HG03432 (cell line): ENCODE data around the gene CAP2.

ENCODE experiments used
- ATAC-seq: cut with Tn5 transposase; IDR thresholded peaks from one replicate; pipeline ENCODE4 v1.9.1; 2021; ENCODE audit warnings: mild to moderate bottlenecking, moderate library complexity; ENCODE audit not compliant: unreplicated experiment

CAP2 gene, protein sequence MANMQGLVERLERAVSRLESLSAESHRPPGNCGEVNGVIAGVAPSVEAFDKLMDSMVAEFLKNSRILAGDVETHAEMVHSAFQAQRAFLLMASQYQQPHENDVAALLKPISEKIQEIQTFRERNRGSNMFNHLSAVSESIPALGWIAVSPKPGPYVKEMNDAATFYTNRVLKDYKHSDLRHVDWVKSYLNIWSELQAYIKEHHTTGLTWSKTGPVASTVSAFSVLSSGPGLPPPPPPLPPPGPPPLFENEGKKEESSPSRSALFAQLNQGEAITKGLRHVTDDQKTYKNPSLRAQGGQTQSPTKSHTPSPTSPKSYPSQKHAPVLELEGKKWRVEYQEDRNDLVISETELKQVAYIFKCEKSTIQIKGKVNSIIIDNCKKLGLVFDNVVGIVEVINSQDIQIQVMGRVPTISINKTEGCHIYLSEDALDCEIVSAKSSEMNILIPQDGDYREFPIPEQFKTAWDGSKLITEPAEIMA

DNA sequence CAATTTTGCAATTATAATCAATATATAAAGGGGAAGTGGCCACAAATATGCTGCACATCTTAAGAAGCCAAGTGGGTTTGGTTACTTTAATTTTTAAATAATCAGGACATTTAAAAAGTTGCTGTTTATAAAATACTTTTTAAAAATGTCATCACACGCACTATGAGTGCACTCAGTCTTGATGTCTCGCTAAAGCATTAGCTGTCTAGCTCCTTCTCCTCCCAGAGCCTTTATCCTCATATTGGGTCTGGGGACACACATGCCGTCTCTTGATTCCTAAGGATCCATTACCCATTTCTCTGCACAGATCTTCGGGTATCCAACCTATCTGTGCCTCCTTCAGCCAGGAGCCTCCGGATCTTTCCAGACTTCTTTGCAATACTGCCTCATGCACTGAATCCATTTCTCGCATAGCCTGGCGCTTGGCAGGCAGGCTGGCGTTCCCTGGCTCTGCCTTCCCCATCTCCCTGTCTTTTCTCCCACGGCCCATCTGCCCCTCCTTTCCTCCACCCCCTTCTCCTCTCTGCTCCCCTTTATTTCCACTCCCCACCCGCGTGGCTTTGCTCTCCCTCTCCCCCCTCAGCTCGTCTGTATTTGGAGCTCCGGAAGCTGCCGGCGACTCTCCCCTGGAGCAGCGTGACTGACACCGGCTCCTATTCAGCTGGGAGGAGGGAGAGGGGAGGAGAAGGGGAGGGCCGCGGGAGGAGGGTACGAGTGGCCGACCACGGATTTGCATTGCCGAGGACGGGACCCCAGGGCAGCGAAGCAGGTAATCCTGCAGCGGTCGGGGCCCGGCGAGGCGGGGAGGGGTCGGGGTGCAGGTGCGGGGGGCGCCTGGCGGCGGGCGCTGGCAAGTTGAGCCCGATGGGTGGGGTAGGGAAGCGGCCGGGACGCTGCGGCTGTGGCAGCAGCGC, at the start of gene CAP2:
CAP2 (plus strand) TSS at position 618 of the 914 bp plus-strand sequence. CDS start 27,961 bp downstream, outside the sequence.
- ATAC-seq = no peak

- no peak for ATAC-seq
Observed at GRCh38 chr6:17347012-17347411, 46.4 kb upstream of the CAP2 start.

DNA sequence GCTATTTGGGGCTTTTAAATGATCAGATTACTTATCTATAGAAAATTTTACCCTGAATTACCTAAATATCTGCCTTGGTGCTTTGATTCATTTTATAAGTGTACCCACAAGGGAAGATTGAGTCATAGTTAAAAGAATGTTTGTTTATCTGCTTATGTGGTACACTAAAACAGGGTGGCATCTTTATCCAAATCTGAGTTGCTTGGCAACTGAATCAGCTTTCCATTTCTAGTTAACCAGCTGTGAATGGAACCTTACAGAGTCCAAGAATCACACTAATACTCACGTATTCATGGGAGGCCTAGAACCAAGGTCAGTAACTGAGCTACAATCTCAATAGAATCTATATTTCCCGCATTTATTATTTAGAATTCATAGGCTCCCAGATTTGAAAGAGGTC, 44.0 kb upstream of the CAP2 start:
- no peak for ATAC-seq

GRCh38 chr6:17352302-17352701, 41.1 kb upstream of the CAP2 start:
- no peak for ATAC-seq

- no peak for ATAC-seq
Observed at GRCh38 chr6:17353440-17354175, 39.8 kb upstream of the CAP2 start.

DNA sequence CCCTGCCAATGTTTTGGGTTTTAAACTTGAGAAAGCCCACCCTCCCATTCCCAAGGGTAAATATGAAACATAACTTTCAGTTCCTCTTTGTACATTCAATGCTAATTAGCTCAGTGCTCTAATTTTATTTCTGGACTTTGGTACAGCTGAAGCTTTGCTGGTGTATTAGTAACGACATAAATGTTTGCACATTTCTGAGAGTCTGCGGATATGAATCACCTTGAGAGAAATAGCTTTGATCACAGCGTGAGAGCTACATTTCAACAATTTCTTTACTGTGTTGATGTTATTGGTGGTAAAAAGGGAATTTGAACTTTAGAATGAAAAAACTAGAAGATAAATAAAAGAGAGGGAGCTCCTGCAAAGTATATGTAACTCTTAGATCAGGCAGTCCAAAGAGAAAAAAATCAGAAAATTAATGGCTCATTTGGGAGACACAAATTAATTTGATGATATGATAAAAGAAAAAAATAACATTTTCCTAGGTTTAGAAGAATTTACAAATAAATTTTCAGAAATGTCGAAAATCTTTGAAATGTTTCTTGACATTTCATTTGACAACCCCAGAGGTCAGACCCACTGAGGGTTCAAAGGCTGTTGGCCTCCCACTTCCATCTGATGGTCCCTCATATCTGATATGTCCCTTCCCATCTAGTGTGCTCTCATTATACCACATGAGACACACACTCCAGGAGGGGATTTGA, 38.5 kb upstream of the CAP2 start:
- no peak for ATAC-seq

DNA sequence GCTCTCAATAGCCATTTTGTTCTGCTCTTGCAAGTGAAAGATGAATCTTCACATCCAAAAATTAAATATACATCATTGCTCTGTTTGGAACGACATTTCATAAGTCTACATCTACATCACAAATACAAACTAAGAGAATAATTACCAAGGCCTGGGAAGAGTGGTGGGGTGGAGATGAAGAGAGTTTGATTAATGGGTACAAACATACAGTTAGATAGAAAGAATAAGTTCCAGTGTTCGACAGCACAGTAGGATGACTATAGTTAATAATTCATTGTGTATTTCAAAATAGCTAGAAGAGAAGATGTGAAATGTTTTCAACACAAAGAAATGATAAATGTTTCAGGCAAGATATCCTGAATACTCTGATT, 38.0 kb upstream of the CAP2 start:
- no peak for ATAC-seq

DNA sequence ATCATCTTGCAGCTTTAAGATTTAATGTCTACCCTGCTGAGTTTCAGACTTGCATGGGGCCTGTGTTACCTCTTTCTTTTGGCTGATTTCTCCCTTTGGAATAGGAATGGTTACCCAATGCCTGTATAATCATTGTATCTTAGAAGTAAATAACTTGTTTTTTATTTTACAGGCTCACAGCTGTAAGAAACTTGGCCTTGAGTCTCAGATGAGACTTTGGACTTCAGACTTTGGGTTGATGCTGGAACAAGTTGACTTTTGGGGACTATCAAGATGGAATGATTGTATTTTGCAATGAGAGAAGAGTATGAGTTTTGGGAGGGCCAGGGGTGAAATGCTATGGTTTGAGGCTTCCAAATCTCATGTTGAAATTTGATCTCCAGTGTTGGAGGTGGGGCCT, 34.9 kb upstream of the CAP2 start:
- no peak for ATAC-seq

DNA sequence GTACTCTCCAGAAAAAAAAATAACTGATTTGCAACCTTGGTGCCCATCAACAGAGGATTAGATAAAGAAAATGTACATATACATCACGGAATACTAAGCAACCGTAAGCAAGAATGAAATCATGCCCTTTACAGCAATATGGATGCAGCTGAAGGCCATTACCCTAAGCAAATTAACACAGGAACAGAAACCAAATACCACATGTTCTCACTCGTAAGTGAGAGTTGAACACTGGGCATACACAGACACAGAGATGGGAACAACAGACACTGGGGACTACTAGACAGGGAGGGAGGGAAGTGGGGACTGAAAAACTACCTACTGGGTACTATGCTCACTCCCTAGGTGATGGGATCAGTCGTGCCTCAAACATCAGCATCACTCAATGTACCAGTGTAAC, 32.8 kb upstream of the CAP2 start:
- no peak for ATAC-seq

DNA sequence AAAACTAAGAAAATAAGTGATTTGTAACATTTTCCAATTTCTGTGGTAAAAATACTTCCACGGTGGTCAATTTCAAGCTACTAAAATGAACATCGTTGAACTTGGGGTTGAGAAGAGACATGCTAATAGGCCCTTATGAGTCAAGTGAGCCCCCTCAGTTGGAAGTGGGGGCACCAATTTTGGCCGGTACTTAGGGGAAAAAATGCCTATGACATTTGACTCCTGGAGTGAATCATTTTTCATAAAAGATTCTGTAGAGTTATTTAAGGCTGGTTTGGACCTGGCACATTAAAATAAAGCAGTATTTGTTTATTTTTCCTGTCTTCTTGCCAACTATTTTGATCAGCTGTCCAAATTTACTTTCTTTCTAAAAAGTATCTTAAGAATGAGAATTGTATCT, 32.4 kb upstream of the CAP2 start:
- no peak for ATAC-seq

DNA sequence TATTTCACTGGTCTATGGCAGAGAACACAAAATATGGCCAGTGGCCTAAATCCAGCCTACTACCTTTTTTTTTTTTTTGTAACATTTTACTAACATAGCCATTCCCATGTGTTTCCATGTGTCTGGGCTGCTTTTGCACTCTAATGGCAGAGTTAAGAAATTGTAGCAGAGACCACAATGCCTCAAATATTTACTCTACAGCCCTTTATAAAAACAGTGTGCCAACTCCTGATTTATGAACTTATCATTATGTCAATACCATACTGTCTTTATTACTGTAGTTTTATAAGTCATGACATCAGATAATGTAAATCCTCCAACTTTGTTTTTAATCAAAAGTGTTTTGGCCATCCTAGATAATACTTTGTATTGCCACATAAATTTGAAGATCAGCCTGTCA, 27.4 kb upstream of the CAP2 start:
- ATAC-seq = no peak

- ATAC-seq = no peak
Observed at GRCh38 chr6:17367868-17368267, 25.5 kb upstream of the CAP2 start.

GRCh38 chr6:17381424-17382147, 11.8 kb upstream of the CAP2 start:
- no peak for ATAC-seq

DNA sequence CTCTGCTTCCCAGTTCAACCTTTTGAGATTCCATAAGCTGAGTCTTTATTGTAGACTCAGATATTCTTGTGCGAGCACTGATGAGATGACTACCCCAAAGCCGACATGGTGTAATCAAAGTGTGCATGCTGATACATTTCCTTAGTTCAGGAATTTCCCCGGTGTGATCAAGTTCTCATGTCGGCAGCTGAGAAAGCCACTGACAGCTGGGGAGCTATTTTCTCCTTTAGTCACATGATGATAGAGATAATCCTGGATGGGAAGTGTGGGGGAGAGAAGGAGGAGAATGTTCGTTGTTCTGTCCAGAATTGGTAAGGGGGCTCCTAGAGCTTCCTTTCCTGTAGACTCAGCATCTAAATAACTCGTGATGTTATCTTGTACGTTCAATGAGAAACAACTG, 7.7 kb upstream of the CAP2 start:
- no peak for ATAC-seq

DNA sequence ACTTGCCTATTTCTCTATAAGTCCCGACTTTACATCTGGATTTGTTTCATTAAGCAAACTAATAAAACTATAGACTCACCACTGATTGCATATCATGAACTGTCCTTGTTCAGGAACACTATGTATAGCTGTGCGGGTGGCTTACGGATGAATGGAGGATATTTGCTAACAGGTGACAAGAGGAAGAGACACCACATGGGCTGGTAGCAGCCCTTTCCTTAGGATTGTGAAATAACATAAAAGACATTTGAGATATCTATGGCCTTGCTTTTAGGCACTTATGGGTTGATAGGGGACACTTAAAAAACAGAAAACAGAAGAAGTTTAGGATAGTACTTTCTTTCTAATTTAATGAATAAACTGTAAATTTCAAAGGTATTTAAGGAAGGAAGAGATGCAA, 5.0 kb upstream of the CAP2 start:
- ATAC-seq = no peak

DNA sequence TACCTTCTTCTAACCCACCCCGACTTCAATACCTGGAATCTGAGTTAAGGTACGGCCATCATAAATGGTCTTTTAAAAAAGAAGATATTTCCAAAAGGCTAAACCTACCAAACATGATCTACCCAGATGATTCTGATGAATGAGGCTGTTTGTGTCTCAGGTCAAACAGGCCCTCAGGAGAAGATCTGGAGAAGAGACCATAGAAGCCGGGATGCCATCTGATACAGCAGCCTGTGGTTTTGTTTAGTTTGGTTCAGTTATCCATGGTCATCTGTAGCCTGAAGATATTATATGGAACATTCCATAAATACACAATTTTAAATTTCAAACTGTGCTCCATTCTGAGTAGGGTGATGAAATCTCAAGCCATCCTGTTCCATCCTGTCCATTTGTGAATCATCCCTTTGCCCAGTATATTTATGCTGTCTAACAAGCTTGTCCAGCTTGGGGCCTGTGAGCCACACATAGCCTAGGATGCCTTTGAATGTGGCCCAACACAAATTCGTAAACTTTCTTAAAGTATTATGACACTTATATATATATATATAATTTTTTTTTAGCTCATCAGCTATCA, 4.0 kb upstream of the CAP2 start:
- ATAC-seq = no peak

- ATAC-seq = no peak
Observed at GRCh38 chr6:17390276-17390675, 3.1 kb upstream of the CAP2 start.

DNA sequence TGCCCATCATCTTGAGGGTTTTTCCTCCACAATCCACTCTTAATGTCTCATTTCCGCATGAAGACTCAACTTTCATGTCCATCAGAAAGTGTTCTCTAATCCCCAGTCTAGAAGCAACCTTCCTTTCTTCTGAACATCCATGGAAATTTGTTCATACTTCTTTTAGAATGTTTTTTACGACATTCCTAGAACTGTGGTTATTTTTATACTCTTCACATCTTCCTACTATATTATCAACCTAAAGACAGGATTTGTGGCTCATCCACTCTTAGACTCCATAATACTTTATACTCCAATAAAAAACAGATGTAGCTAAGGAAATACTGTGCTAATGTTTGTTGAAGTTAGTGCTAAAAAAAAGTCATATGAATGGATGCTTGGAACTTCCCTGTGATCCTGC, 1.4 kb upstream of the CAP2 start:
- ATAC-seq = no peak

GRCh38 chr6:17393892-17394631, 667 bp downstream of the CAP2 start:
- ATAC-seq = no peak
